HG02642 (cell line): ENCODE measurements around the gene CCM2.
"Not testable (repeated sequence)": the region's sequence is repeated elsewhere in the genome, so short reads cannot be mapped to it uniquely, and the experiment has no call there.

ENCODE experiments used
- ATAC-seq: cut with Tn5 transposase; IDR thresholded peaks from one replicate; pipeline ENCODE4 v1.9.1; 2021; ENCODE audit warnings: mild to moderate bottlenecking; ENCODE audit not compliant: unreplicated experiment, poor library complexity

CCM2 gene

DNA sequence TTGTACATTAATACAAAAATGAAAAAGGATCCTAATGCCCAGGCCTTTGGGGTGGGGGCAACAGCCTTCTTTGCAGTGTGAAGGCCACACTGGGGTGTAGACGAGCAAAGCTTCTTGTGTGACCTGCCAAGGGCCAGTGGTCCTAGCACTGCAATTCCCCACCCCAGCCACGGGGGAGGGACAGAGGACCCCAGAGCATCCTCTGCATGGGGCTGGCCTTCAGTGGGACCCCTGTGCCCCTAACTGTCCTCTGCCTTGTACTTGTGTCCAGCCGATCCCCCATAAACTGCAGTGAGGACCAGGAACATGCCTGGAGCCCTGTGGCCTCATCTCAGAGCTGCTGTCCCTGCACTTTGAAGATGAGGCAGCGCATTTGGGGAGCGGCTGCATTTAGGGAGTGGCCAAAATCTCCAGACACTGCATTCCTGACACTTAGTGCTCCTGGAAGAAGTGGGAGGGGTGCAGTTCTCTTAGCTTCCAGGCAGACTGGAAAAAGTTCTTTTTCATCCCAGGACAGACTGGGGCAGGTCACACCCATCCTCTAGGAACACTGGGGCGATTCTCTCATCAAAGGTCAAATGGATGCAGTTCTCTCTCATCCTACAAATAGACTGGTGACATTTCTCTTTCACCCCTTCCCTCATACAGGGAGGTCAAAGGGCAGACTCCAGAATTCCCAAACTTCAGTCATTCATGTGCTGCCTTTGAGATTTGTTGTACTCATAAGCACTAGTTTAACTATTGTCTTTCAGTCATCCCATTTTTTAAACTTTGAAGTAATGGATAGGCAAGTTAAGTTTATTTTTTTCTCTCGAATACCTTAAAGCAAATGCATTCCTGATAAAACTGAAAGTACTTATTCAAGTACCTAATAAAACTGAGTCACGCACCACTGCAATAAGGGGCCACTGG lies 20.3 kb upstream of the CCM2 start:
- peak; percentile 9 for ATAC-seq

GRCh38 chr7:44980393-44981034 lies 19.5 kb upstream of the CCM2 start:
- peak; percentile 45 for ATAC-seq

- ATAC-seq = peak; percentile 5
Observed at GRCh38 chr7:44981035-44981706, 18.8 kb upstream of the CCM2 start.

GRCh38 chr7:44982535-44982923 lies 17.5 kb upstream of the CCM2 start:
- no peak for ATAC-seq

DNA sequence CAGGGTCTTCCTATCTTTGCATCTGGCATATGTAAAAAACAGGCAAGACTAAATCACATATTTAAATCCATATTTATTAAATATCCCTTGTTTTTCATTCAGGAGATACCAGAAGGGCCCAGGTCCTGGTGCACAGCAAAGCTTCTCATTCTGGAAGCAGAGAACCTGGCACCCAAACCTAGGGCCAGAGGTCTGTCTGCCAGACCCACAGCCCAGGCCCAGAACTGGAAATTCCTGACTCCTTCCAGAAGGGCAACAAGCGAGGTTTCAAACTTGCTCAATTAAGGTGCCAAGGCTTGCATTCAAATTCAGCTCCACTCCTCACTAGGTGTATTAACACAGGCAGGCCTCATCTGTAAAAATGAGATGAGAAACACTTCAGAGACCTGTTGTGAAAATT lies 17.0 kb upstream of the CCM2 start:
- ATAC-seq = no peak

DNA sequence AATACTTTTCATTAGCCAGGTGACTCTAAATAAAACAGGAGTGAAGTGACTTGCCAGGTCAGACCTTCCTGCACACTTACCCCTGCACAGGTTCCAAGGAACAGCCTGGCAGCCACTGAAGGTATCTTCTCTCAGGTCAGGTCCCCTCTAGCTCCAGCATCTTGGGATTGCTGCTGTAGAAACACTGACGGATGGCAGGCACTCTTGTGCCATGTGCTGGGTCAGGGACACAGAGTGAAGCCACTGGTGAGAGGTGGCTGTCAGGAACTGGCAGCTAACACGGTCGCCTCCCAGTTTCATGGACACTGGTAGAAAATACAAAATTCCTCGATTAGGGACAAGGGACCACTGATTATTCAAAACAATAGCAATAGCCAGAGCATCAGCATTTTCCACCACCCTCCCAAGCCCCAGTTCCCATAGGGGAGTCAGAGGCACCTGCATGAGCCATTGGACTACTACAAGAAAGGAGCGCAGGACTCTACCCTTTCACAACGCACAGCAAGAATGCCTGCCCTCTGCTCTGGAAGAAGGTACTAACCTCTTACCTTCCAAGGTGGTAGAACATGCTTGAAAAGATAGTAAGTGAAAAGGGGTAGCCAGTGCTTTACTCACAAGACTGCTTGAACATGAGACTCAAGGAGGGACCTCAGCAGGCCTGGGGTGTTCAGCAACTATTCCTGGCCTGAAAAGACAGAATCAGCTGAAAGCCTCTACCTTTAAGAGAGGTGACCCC lies 16.1 kb upstream of the CCM2 start:
- no peak for ATAC-seq

GRCh38 chr7:44984478-44984758 lies 15.6 kb upstream of the CCM2 start:
- ATAC-seq = no peak

- no peak for ATAC-seq
Observed at GRCh38 chr7:44985033-44985695, 14.8 kb upstream of the CCM2 start.

GRCh38 chr7:44985900-44986217 lies 14.1 kb upstream of the CCM2 start:
- no peak for ATAC-seq

DNA sequence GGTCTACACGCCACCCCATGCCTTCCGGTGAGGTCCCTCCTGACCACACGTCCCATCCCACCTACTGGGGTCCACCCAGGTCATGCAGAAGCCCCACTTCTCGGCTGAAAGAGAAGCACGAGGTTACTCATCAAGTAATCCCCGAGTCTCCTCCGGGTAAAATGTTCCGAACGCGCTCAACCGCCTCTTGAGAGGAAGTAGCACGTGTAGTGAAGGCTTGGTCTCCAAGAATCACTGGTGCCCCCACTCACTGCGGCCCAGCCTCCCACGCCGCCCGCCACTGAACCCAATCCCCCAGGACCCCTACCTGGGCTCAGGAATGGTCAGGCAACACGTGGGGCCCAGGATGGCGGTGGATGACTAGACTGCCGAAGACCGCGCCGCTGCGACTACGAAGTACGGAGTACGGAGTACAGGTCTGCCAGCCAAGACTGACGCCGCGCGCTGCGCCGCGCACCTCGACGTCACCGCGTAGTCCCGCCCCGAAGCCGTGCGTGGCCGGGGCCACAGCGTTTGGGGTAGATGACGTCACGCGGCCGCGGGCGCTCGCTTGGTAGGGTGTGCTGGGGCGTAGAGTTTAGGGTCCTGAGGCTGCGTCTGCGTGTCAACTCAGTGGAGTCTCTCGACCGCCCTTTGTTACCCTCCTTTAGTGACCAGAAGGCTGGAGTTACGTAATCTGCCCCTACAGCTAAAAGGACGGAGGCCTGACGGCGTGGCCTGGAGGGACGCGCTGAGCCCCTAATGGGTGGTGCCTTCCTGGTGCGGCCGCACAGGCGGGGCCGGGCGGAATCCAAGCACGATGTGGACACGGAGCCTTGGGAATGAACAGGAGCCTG lies 13.6 kb upstream of the CCM2 start:
- ATAC-seq = peak; percentile 93

DNA sequence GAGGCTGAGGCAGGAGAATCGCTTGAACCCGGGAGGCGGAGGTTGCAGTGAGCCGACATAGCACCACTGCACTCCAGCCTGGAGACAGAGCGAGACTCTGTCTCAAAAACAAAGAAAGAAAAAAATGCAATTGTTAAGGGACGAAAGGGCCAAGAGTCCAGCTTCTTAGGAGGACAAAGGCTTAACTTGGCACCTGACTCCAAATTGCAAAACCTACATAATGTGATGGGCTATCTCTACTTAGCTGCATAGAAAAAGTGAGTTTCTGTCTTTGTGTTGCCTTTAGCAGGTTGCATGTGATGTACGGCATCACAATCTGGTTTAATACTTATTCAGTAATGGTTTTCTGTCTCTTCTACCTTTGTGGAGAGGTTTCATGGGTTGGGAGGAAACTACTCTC lies 12.5 kb upstream of the CCM2 start:
- no peak for ATAC-seq

GRCh38 chr7:44987996-44988395 lies 12.0 kb upstream of the CCM2 start:
- no peak for ATAC-seq

DNA sequence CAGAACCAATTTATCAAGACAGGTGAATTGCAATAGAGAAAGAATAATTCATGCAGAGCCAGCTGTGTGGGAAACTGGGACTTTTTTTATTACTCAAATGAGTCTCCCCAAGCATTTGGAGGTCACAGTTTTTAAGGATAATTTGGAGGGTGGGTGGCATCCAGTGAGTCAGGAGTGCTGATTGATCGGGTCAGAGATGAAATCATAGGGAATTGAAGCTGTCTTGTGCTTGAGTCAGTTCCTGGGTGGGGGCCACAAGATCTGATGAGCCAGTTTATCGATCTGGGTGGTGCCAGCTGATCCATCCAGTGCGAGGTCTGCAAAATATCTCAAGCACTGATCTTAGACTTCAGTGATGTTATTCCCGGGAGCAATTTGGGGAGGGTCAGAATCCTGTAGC lies 11.3 kb upstream of the CCM2 start:
- ATAC-seq = no peak

DNA sequence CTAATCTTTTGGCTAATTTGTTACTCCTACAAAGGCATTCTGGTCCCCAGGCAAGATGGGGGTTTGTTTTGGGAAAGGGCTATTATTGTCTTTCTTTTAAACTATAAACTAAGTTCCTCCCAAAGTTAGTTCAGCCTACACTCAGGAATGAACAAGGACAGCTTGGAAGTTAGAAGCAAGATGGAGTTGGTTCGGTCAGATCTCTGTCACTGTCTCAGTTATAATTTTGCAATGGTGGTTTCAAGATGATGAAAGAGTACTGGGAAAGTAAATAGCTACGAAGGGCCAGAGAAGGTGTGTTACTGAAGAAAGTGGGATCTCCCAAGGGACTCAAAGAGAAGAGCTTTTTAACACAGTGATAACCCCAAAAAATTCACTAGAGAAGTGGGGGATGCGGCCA lies 10.9 kb upstream of the CCM2 start:
- ATAC-seq = no peak

DNA sequence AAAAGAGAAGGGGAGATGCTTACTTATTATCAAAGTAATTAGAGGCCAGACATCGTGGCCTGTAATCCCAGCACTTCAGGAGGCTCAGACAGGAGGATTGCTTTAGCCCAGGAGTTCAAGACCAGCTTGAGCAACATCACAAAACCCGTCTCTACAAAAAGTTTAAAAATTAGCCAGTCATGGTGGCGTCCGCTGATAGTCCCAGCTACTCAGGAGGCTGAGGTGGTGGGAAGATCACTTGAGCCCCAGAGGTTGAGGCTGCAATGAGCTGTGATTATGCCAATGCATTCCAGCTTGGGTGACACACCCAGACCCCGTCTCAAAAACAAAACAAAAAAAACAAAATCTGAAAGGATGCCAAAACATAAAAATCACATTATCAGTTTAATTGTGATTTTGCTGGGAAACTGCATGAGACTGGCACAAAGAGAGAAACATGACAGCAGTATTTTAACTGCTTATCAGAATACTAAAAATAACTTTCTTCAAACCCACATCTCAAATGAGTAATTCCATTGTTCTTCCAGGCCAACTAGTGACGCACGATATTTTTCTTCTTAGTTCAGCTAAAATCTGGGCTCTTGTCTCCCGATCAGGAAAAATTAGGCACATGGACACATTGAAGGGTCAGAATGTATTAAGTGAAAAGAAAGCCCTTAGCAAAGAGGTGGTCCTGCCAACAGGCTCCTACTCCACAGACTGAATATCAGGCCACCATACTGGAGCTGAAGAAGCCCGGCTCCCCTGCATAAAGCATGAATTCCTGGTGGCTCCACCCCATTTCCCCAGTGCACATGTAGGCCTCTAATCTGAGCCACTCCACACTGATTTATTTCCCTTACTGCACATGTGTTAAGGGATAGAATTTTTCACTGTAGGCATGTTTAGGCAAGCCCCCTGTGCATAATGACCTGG lies 9.6 kb upstream of the CCM2 start:
- ATAC-seq = no peak

GRCh38 chr7:44992004-44992795 lies 7.8 kb upstream of the CCM2 start:
- ATAC-seq = not testable (repeated sequence)

- no peak for ATAC-seq
Observed at GRCh38 chr7:44994877-44995554, 5.0 kb upstream of the CCM2 start.
